HG02678 (cell line): Measurements from ENCODE around the gene LYRM1.
"Not testable (repeated sequence)": the region's sequence is repeated elsewhere in the genome, so short reads cannot be mapped to it uniquely, and the experiment has no call there.

Source experiments
- ATAC-seq: cut with Tn5 transposase; IDR thresholded peaks from one replicate; pipeline ENCODE4 v1.9.1; 2021; ENCODE audit warnings: mild to moderate bottlenecking, moderate library complexity; ENCODE audit not compliant: unreplicated experiment

Gene LYRM1

GRCh38 chr16:20973201-20973600 is 72.6 kb downstream of the LYRM1 start:
- ATAC-seq: not testable (repeated sequence)
